NAMALWA (cell line): Measurements from ENCODE around the gene ROR1.
A peak's percentile ranks its signal among the peaks of the same experiment; 100 is the strongest.

Experiments used
- DNase-seq: peaks from one replicate; pipeline ENCODE4 v3.0.0-alpha.2; 2015; ENCODE audit warnings: low spot score

The ROR1 gene

GRCh38 chr1:63773815-63774616 is at the start of gene ROR1:
Gene ROR1, plus strand, starts transcription at chr1:63774017.
- peak; percentile 93 for DNase-seq

GRCh38 chr1:63724375-63724899 is 49.4 kb upstream of the ROR1 start:
- DNase-seq: no peak

GRCh38 chr1:63728611-63729226 is 45.1 kb upstream of the ROR1 start:
- no peak for DNase-seq

GRCh38 chr1:63729227-63729620 is 44.6 kb upstream of the ROR1 start:
- DNase-seq: no peak

GRCh38 chr1:63730211-63730610 is 43.6 kb upstream of the ROR1 start:
- DNase-seq: no peak

GRCh38 chr1:63731117-63732043 is 42.4 kb upstream of the ROR1 start:
- no peak for DNase-seq

- DNase-seq: no peak
Measured at GRCh38 chr1:63732666-63733065, 41.2 kb upstream of the ROR1 start.

GRCh38 chr1:63738772-63739171 is 35.0 kb upstream of the ROR1 start:
- no peak for DNase-seq

- DNase-seq: no peak
Measured at GRCh38 chr1:63739452-63739851, 34.4 kb upstream of the ROR1 start.

- DNase-seq: no peak
Measured at GRCh38 chr1:63740432-63740831, 33.4 kb upstream of the ROR1 start.

GRCh38 chr1:63742526-63742925 is 31.3 kb upstream of the ROR1 start:
- no peak for DNase-seq

- DNase-seq: no peak
Measured at GRCh38 chr1:63743781-63744180, 30.0 kb upstream of the ROR1 start.

GRCh38 chr1:63746129-63746864 is 27.5 kb upstream of the ROR1 start:
- DNase-seq: no peak

GRCh38 chr1:63747445-63747844 is 26.4 kb upstream of the ROR1 start:
- DNase-seq: no peak

GRCh38 chr1:63748046-63748580 is 25.7 kb upstream of the ROR1 start:
- no peak for DNase-seq

- no peak for DNase-seq
Measured at GRCh38 chr1:63748641-63749040, 25.2 kb upstream of the ROR1 start.

- DNase-seq: no peak
Measured at GRCh38 chr1:63750721-63751120, 23.1 kb upstream of the ROR1 start.

- no peak for DNase-seq
Measured at GRCh38 chr1:63752176-63752575, 21.6 kb upstream of the ROR1 start.

GRCh38 chr1:63753591-63753990 is 20.2 kb upstream of the ROR1 start:
- no peak for DNase-seq

GRCh38 chr1:63756839-63757238 is 17.0 kb upstream of the ROR1 start:
- DNase-seq: no peak

- no peak for DNase-seq
Measured at GRCh38 chr1:63757334-63757733, 16.5 kb upstream of the ROR1 start.
